ENCODE measurements around the gene ZNF618. TPM values are rescaled to one million over a fixed set of nuclear protein-coding genes. Genes with fewer than 3 reads are reported as not detected.

Gene ZNF618
- total and polyA plus RNA-seq, 2 experiments from 2014 or later: 2.3 to 5.1 TPM

DNA sequence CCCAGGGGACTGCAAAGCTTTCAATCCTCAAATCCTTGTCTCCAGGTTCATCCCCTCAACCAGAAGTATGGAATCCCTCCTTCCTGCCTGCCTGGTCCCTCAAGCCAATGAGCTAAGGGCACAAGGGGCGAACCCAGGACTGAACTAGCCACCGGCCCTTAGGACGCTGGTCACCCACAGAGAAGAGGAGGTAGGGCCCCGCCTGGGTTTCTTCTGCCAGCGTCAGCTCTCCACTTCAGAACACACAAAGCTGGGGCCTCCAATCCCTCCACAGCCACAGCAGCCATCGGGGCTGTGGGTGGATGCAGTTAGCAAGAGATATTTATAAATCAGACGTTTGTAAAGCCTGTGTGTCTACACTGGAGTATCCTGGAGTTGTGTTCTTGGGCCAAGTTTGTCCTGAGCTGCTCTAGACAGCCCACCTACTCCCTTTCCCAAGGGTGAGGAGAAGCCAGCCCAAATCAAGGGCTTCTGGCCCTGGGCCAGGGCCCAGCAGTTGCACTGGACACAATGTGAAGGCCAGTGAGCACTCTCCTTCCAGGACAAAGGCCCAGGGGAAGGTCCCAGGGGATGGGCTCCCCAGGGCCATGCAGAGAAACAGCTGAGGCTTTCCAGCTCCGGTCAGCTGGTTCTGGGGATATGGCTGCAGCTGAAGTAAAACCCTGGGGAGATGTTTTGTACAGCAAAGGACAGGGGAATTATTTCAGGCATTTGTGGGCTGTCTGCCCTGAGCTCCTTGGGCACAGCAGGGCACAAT is 183.1 kb downstream of the ZNF618 start:
- TF ChIP-seq EZH2 (IDR thresholded peaks at IDR 0.05; ENCODE audit: insufficient read depth, poor library complexity, severe bottlenecking) (no peak), EZH2phosphoT487 (IDR thresholded peaks at IDR 0.05; ENCODE audit: insufficient read depth, low read depth) (no peak)
- no peaks in the 10 kb centered on the region for H3K9me3 ChIP-seq (ENCODE audit: low read depth)
- H3K9ac ChIP-seq: no peak overlapping the region
- no peak overlapping the region for H3K4me2 ChIP-seq (ENCODE audit: unreplicated experiment)
- H3F3A ChIP-seq (ENCODE audit: insufficient read depth): no peaks in the 10 kb centered on the region
- H3K36me3 ChIP-seq (ENCODE audit: low read depth): no peaks in the 10 kb centered on the region
- no peak overlapping the region for H2AFZ ChIP-seq
- no peak overlapping the region for H3K27ac ChIP-seq
- no peaks in the 10 kb centered on the region for H3K79me2 ChIP-seq (ENCODE audit: insufficient read depth)
- no peak overlapping the region for H3K4me3 ChIP-seq
- DNase-seq: no peak
- H3K4me1 ChIP-seq (ENCODE audit: insufficient read depth): no peaks in the 10 kb centered on the region
- H4K20me1 ChIP-seq (ENCODE audit: insufficient read depth): no peaks in the 10 kb centered on the region
- peaks cover 6% of the 10 kb centered on the region; the same call in 1 of the 2 replicates for H3K27me3 ChIP-seq (replicated peaks; ENCODE audit: insufficient read depth)
- WGBS, 2 experiments (ENCODE audit: low coverage in 1 of 2, low lambda C conversion rate in 2 of 2, missing lambda C conversion rate in 2 of 2): 90 to 92% methylated on average over 8 of the region's 8 CpGs
- in situ Hi-C loops (cut with MboI): no loop called here
- no peaks in the 10 kb centered on the region for H3K9me2 ChIP-seq (ENCODE audit: insufficient read depth)

DNA sequence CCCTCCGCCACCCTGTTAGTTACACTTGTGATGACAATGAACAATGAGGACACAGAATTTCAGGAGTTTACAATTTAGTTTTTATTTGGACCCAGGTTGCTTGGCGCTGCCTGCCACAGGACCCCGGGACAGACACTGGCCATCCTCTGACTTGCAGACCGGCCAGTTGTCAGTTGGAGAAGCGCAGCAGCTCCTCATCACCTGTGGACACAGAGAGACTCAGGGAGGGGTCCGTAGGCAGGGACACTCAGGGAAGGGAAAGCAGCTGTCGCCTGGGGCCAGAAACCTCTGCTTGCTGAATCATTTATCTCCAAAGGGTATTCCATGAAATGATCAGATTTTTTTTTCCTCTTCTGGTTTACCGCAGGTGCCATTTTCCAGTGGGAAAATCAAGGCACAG is 184.0 kb downstream of the ZNF618 start:
- Histone ChIP-seq H3K4me2 (ENCODE audit: unreplicated experiment) (no peak overlapping the region), H3F3A (ENCODE audit: insufficient read depth) (no peaks in the 10 kb centered on the region), H3K27me3 (replicated peaks; ENCODE audit: insufficient read depth) (peaks cover 6% of the 10 kb centered on the region; the same call in 1 of the 2 replicates), H3K4me3 (no peak overlapping the region), H4K20me1 (ENCODE audit: insufficient read depth) (no peaks in the 10 kb centered on the region), H2AFZ (no peak overlapping the region), H3K27ac (no peak overlapping the region), H3K4me1 (ENCODE audit: insufficient read depth) (no peaks in the 10 kb centered on the region), H3K9me3 (ENCODE audit: low read depth) (no peaks in the 10 kb centered on the region), H3K79me2 (ENCODE audit: insufficient read depth) (no peaks in the 10 kb centered on the region), H3K9me2 (ENCODE audit: insufficient read depth) (no peaks in the 10 kb centered on the region), H3K36me3 (ENCODE audit: low read depth) (no peaks in the 10 kb centered on the region), H3K9ac (no peak overlapping the region)
- WGBS, 2 experiments (ENCODE audit: low coverage in 1 of 2, low lambda C conversion rate in 2 of 2, missing lambda C conversion rate in 2 of 2): 92 to 93% methylated on average over 8 of the region's 8 CpGs
- TF ChIP-seq EZH2 (IDR thresholded peaks at IDR 0.05; ENCODE audit: insufficient read depth, poor library complexity, severe bottlenecking) (no peak), EZH2phosphoT487 (IDR thresholded peaks at IDR 0.05; ENCODE audit: insufficient read depth, low read depth) (no peak)
- in situ Hi-C loops (cut with MboI): no loop called here
- no peak for DNase-seq

DNA sequence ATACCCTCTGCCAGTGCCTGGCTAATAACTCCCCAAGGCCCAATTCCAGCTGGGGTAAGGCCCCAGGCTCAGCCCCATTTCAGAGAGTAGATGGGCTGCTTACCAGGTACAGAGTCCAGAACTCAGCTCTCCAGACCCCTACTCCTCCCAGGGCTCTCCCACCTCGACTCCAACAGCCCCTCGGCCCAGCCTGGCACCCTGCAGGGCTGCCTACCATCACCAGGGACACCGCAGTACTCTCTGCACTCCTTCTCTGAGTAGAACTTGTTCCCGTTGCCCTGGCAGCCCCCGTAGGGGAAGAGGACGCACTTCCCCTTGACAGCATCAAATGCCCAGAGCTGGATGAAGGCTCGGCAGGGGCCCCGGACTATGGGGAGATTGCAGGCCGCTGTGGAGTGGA is 184.6 kb downstream of the ZNF618 start:
- Histone ChIP-seq H3K9ac (no peak overlapping the region), H4K20me1 (ENCODE audit: insufficient read depth) (no peaks in the 10 kb centered on the region), H3K27me3 (replicated peaks; ENCODE audit: insufficient read depth) (peaks cover 6% of the 10 kb centered on the region; the same call in 1 of the 2 replicates), H3K27ac (no peak overlapping the region), H2AFZ (no peak overlapping the region), H3K9me3 (ENCODE audit: low read depth) (no peaks in the 10 kb centered on the region), H3K9me2 (ENCODE audit: insufficient read depth) (no peaks in the 10 kb centered on the region), H3K4me1 (ENCODE audit: insufficient read depth) (no peaks in the 10 kb centered on the region), H3K4me3 (no peak overlapping the region), H3K79me2 (ENCODE audit: insufficient read depth) (no peaks in the 10 kb centered on the region), H3K4me2 (ENCODE audit: unreplicated experiment) (no peak overlapping the region), H3K36me3 (ENCODE audit: low read depth) (no peaks in the 10 kb centered on the region), H3F3A (ENCODE audit: insufficient read depth) (no peaks in the 10 kb centered on the region)
- in situ Hi-C loops (cut with MboI): no loop called here
- no peak for TF ChIP-seq EZH2phosphoT487 (IDR thresholded peaks at IDR 0.05; ENCODE audit: insufficient read depth, low read depth)
- no peak for TF ChIP-seq EZH2 (IDR thresholded peaks at IDR 0.05; ENCODE audit: insufficient read depth, poor library complexity, severe bottlenecking)
- 57 to 60% methylated on average over 9 of the region's 9 CpGs for WGBS, 2 experiments (ENCODE audit: low coverage in 1 of 2, low lambda C conversion rate in 2 of 2, missing lambda C conversion rate in 2 of 2)
- no peak for DNase-seq

DNA sequence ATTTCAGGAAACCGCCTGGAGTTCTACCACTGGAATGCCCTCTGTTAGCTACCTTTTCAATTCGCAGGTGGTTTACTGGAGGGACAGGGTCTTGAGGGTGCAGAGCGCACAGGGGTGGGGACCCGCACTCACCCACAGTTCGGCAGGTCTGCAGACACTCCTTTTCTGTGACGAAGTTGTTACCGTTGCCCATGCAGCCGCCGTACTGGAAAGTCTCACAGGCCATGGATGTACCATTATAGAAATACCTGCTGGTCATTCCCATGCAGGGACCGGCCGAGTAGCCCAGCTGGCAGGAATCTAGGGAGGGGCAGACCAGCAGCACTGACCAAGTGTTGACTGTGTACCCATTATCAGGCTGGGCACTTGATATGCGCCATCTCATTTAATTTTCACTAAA is 185.2 kb downstream of the ZNF618 start:
- no peak overlapping the region for H3K27ac ChIP-seq
- no peak overlapping the region for H3K4me2 ChIP-seq (ENCODE audit: unreplicated experiment)
- no peak overlapping the region for H3K9ac ChIP-seq
- no peaks in the 10 kb centered on the region for H3K36me3 ChIP-seq (ENCODE audit: low read depth)
- WGBS, 2 experiments (ENCODE audit: low coverage in 1 of 2, low lambda C conversion rate in 2 of 2, missing lambda C conversion rate in 2 of 2): 84 to 90% methylated on average over 12 of the region's 12 CpGs
- DNase-seq: no peak
- H3K9me3 ChIP-seq (ENCODE audit: low read depth): no peaks in the 10 kb centered on the region
- H3K27me3 ChIP-seq (replicated peaks; ENCODE audit: insufficient read depth): peaks cover 6% of the 10 kb centered on the region; the same call in 1 of the 2 replicates
- H3K79me2 ChIP-seq (ENCODE audit: insufficient read depth): no peaks in the 10 kb centered on the region
- no peaks in the 10 kb centered on the region for H4K20me1 ChIP-seq (ENCODE audit: insufficient read depth)
- H3K4me1 ChIP-seq (ENCODE audit: insufficient read depth): no peaks in the 10 kb centered on the region
- H3K9me2 ChIP-seq (ENCODE audit: insufficient read depth): no peaks in the 10 kb centered on the region
- no peaks in the 10 kb centered on the region for H3F3A ChIP-seq (ENCODE audit: insufficient read depth)
- in situ Hi-C loops (cut with MboI): no loop called here
- no peak overlapping the region for H2AFZ ChIP-seq
- TF ChIP-seq EZH2phosphoT487 (IDR thresholded peaks at IDR 0.05; ENCODE audit: insufficient read depth, low read depth): no peak
- TF ChIP-seq EZH2 (IDR thresholded peaks at IDR 0.05; ENCODE audit: insufficient read depth, poor library complexity, severe bottlenecking): no peak
- H3K4me3 ChIP-seq: no peak overlapping the region
